RPMI8226 (cell line): Measurements from ENCODE around the gene C20orf144.
"Not testable (repeated sequence)": the region's sequence is repeated elsewhere in the genome, so short reads cannot be mapped to it uniquely, and the experiment has no call there.

Experiments
- DNase-seq: peaks from one replicate; pipeline ENCODE4 v3.0.0-alpha.2; 2015

The C20orf144 gene

DNA sequence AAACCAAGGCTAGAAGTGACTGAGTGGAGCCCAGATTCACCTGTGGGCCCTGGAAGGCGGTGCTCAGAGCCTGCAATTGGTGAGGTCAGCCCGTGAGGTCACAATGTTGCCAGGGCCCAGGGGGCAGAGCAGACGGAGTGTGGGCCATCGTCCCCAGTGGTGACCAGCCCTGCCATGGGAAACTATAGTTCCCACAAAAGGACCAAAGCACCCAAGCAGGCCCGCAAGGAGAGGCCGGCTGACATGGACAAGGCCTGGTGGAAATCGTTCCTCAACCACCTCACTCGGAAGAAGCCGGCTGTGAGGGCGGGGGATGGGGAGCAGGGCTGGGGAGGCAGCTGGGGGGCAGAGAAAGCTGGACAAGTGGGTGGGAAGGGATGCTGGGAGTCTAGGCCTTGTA lies at the start of gene C20orf144:
TSS of gene C20orf144 (plus strand) at position 156 of the 400 bp plus-strand sequence. CDS start at position 175, 19 bp downstream.
- DNase-seq: no peak

- no peak for DNase-seq
Observed at GRCh38 chr20:33621717-33622400, 40.3 kb upstream of the C20orf144 start.

DNA sequence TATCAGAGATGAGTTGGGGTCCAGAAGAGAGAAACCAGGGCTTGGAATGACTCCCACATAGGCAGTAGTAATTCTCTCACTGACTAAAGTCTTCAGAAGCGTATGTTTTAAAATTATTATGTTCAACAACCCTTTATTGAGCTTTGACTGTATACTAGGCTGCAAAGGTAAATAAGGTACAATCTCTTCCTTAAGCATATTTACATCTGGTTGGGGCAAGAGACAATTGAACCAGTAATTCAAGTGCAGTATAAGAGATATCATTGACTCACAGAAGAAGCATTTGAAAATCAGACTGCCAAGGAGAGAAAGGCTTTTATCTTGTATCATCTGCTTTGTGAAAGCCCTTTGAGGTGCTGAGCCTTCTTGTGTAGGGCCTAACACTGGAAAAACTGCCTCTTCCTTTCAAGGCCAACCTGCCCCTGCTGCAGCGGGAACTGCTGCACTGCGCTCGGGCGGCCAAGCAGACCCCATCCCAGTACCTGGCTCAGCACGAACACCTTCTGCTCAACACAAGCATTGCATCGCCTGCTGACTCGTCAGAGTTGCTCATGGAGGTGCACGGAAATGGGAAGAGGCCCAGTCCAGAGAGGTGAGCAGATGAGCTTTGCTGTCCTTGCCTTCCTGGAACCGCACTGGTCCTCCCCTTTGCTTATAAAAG lies 39.3 kb upstream of the C20orf144 start:
- DNase-seq: no peak

DNA sequence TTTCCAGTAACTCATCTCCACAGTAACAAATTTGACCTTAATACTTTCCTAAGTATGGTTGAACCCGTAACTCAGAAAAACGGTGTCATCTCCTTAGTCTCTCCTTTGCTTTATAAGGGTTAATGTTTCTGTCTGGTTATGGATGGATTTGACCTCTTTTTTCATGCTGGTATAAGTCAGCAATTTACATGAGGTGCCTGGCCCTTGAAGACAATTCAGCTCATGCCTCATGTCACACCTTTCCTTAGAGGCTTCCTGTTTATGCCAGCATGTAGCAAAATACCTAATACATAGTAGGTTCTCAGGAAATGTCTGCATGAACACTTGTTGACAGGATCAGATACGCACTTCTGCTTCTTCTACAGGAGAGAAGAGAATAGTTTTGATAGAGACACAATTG lies 37.7 kb upstream of the C20orf144 start:
- no peak for DNase-seq

DNA sequence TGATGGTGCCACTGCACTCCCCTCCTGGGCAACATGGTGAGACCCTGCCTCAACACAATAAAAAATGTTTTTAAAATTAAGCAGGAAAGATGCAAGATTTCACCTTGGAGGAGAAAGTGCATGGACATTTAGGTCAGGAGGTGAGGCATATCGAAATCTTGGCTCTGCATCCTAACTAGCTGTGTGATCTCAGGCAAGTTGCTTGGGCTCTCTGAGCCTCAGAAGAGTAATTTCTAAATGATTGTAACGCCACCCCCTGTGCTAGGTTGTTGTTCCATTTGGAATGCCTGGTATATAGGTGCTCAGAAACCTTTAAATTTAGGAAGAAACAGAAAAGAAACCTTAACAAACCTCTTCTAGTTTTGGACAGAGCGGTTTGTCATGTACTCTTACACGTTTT lies 35.9 kb upstream of the C20orf144 start:
- no peak for DNase-seq

GRCh38 chr20:33627577-33628216 lies 34.4 kb upstream of the C20orf144 start:
- DNase-seq: no peak

DNA sequence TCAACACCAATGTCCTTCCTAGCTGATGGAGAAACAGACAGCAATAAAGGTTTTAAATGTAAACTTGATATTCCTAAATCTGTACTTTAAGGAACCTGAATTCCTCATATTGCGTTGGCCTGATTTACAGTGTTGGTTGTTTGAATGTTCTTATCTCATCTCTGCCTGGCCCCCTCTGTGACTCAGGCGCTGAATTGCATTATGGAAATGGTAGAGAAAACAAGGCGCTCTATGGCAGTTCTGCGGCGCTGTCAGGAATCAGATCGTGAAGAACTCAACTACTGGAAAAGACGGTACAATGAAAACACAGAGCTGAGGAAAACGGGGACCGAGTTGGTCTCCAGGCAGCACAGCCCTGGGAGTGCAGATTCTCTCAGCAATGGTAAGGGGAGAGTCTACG lies 32.6 kb upstream of the C20orf144 start:
- no peak for DNase-seq

- DNase-seq: no peak
Observed at GRCh38 chr20:33629979-33630378, 32.1 kb upstream of the C20orf144 start.

GRCh38 chr20:33630507-33630906 lies 31.6 kb upstream of the C20orf144 start:
- DNase-seq: no peak

DNA sequence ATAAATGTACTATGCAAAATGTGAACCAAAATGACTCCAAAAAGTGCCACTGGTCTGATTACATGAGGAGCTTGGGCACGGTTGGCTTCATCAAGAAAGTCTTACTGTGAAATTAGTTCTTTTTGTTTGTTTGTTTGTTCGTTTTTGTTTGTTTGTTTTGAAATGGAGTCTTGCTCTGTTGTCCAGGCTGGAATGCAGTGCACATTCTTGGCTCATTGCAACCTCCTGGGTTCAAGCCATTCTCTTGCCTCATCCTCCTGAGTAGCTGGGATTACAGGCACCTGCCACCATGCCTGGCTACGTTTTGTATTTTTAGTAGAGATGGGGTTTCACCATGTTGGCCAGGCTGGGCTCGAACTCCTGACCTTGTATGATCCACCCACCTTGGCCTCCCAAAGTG lies 30.2 kb upstream of the C20orf144 start:
- DNase-seq: not testable (repeated sequence)

DNA sequence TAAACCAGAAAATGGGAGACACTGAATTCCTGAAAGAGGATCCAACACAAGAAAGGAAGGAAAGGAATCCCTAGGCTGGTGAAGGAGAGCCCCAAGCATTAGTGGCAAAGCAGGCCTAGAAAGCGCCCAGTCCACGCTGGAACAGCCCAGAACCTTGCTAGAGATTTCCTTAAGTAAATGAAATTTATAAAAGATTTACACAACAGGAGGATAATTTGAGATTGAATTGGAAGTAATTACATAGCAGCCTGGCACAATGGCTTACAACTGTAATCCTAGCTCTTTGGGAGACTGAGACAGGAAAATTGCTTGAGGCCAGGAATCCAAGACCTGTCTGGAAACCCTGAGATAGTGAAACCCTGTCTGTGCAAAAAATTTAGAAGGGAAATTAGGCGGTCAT lies 26.8 kb upstream of the C20orf144 start:
- no peak for DNase-seq

- no peak for DNase-seq
Observed at GRCh38 chr20:33636776-33637175, 25.4 kb upstream of the C20orf144 start.

GRCh38 chr20:33640287-33640686 lies 21.8 kb upstream of the C20orf144 start:
- DNase-seq: no peak

DNA sequence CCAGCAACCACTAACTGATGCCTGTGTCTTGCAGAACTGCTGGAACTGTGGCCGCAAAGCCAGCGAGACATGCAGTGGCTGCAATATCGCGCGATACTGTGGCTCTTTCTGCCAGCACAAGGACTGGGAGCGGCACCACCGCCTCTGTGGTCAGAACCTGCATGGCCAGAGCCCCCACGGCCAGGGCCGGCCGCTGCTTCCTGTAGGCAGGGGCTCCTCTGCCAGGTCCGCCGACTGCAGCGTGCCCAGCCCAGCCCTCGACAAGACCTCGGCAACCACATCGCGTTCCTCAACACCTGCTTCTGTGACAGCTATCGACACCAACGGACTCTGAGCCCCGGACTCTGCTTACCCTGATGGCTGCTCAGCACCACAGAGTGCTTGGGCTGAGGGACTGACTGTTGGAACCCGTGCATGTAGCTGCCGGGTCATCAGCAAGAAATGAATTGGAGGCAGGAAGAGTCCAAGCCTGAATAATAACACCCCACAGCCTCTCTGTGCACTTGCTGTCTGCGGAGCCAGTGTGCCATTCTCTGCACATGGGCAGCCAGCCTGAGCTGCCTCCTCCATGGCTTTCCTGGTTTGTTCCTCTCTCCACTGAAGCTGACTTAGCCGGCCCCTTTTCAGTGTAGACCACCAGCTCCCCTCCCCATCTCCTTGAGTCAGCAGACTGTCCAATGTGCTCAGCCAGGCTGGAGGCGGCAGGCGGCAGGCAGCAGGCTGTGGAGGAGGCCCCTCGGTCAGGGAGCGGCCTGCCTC lies 17.6 kb upstream of the C20orf144 start:
- no peak for DNase-seq

DNA sequence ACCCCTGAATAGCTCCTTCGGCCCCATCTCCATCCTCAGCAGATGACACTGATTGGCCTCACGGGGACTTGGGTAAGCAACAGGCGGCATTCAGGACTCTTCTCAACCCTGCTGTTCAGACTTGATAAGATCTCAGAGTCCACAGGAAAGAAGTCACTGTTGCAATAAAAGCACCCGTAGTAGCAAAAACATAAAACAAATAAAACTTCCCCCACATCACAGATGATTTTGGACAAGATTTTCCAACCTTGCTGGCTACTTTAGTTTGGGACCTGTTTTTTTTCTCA lies 17.1 kb upstream of the C20orf144 start:
- DNase-seq: no peak

DNA sequence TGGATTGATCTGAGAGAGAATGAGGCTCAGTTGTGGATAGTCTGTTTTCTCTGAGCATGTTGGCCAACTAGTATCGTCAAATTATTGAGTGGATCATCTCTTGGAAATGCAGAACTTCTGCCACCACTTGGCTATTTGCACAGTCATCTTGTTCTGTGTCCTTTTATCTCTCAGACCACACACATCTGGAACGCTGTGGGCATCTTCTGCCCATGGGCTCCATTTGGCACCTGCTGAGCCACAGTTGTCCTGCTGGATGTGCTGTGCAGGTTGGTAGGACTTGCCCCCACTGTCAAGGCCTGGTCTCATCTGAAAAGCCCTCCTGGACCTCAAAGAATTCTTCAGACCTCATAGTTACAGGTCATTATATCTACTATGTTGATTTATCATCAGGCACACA lies 16.7 kb upstream of the C20orf144 start:
- DNase-seq: no peak

GRCh38 chr20:33646191-33646590 lies 15.9 kb upstream of the C20orf144 start:
- DNase-seq: no peak

DNA sequence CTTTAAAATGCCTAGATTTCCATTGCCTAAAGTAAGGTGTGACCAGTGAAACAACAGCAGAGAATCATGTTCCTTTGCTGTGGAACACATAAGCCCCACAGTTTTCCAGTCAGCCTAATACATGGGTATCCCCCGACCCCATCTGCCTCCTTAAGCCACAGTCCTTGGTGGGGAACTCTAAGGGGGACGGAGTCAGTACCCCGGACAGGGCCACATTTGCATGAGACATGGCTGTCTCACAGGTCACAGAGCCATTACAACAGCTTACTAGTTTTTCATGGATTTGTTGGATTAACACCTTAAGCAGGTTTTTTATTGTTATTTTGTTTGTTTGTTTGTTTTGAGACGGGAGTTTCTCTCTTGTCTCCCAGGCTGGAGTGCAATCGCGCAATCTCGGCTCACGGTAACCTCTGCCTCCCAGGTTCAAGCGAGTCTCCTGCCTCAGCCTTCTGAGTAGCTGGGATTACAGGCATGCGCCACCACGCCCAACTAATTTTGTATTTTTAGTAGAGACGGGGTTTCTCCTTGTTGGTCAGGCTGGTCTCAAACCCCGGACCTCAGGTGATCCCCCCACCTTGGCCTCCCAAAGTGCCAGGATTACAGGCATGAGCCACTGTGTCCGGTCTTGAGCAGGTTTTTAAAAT lies 15.0 kb upstream of the C20orf144 start:
- DNase-seq: not testable (repeated sequence)

- peak; percentile 90 for DNase-seq
Observed at GRCh38 chr20:33647603-33648395, 14.3 kb upstream of the C20orf144 start.

DNA sequence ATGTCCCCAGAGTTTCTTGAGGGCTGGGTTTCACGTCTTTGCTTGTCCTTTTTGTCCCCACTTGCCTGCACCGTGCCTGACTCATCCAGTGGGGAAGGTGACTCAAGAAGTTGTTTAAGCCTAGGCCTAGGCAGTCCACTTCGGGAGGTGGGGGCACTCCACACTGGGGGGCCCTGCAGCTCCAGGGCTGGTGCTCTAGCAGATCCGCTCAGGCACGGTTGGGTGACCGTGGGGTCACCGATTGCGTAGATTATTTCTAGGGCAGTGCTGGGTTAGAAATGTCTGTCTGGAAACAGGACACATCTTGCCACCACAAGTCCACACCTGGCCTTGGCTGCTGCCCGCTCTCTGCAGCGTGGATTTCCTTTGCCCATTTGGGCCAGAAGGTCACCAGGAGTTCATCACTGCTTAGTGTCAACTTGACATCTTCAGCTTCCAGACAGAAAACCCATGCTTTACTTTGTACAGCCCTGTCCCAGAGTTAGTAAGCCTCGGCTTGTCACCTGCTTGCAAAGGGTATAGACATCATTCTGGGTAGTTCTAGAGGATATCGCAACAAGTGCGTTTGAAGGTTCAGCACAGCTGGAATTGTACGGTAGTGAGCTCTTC lies 13.6 kb upstream of the C20orf144 start:
- peak; percentile 86 for DNase-seq

GRCh38 chr20:33649201-33649681 lies 12.9 kb upstream of the C20orf144 start:
- no peak for DNase-seq
